Panc1 (cell line): ENCODE results near the gene BRPF1.

ENCODE experiments used
- POLR2AphosphoS5 ChIP-seq: IDR thresholded peaks from 2 replicates; pipeline ENCODE4 v1.6.1; 2012; ENCODE audit warnings: mild to moderate bottlenecking, low read depth, low read length, moderate library complexity
- REST ChIP-seq, 2 experiments: IDR thresholded peaks; 2 replicates each; pipeline ENCODE4 v1.6.1; 2011 to 2012; ENCODE audit warnings: low read depth in 2 of 2, control low read depth in 1 of 2, low read length in 1 of 2, mild to moderate bottlenecking in 1 of 2, moderate library complexity in 1 of 2; ENCODE audit not compliant: insufficient read depth in 1 of 2
- SIN3A ChIP-seq: IDR thresholded peaks from 2 replicates; pipeline ENCODE4 v1.6.1; 2012; ENCODE audit warnings: low read depth, mild to moderate bottlenecking, low read length, moderate library complexity, borderline replicate concordance; ENCODE audit not compliant: insufficient read depth
- TCF7L2 ChIP-seq: IDR thresholded peaks from 2 replicates; pipeline ENCODE4 v1.6.1; 2011; ENCODE audit warnings: mild to moderate bottlenecking, low read depth, low read length, inconsistent platforms
- TF ChIP-seq, protein P1 (sequence below): fragments of 450-650 bp; IDR thresholded peaks from 2 replicates; pipeline ENCODE4 v1.5.1; 2017; ENCODE audit warnings: mild to moderate bottlenecking

GRCh38 chr3:9739181-9739580 is 7.6 kb downstream of the BRPF1 start:
- TF ChIP-seq, protein P1, sequence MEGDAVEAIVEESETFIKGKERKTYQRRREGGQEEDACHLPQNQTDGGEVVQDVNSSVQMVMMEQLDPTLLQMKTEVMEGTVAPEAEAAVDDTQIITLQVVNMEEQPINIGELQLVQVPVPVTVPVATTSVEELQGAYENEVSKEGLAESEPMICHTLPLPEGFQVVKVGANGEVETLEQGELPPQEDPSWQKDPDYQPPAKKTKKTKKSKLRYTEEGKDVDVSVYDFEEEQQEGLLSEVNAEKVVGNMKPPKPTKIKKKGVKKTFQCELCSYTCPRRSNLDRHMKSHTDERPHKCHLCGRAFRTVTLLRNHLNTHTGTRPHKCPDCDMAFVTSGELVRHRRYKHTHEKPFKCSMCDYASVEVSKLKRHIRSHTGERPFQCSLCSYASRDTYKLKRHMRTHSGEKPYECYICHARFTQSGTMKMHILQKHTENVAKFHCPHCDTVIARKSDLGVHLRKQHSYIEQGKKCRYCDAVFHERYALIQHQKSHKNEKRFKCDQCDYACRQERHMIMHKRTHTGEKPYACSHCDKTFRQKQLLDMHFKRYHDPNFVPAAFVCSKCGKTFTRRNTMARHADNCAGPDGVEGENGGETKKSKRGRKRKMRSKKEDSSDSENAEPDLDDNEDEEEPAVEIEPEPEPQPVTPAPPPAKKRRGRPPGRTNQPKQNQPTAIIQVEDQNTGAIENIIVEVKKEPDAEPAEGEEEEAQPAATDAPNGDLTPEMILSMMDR = no peak
- no peak for TF ChIP-seq POLR2AphosphoS5
- no peak for TF ChIP-seq REST (IDR thresholded peaks at IDR 0.05; ENCODE audit: insufficient read depth in 1 of 2, low read depth in 2 of 2, low read length in 1 of 2)
- no peak for TF ChIP-seq TCF7L2
- TF ChIP-seq SIN3A = no peak
